ENCODE data around the gene RNF207.

Gene RNF207

DNA sequence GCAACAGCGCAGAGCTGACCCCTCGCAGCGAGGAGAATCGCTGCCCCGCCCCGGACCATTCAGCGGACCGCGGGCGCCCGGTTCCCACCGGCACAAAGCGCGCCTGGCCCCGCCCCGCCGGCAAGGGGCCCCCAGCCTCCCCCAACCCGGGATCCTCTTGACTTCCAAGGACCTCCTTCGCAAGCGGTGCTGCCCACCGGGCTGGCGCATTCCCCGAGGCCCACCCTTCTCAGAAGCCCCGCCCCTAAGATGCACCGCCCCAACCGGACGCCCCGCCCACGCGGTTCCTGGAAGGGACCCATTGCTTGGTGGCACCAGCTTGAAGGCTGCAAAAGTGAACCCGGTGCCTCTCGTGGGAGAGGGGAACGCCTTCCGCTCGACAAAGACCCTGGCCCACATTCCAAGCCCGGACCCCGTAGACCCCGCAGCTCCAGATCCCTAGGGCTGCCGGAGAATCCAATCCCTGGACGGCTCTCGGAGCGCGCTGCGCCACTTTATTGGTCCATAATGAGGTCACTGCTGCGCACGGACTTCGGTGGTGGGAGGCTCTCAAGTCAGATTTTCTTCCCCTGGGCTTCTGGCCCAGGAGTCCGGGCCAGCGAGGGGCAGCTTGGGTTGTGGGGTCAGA, 40.1 kb downstream of the RNF207 start:
- H3K4me3 ChIP-seq (replicated peaks; ENCODE audit: low read depth, low read length) = peak overlapping the region; percentile 14
- TF ChIP-seq, protein P1, sequence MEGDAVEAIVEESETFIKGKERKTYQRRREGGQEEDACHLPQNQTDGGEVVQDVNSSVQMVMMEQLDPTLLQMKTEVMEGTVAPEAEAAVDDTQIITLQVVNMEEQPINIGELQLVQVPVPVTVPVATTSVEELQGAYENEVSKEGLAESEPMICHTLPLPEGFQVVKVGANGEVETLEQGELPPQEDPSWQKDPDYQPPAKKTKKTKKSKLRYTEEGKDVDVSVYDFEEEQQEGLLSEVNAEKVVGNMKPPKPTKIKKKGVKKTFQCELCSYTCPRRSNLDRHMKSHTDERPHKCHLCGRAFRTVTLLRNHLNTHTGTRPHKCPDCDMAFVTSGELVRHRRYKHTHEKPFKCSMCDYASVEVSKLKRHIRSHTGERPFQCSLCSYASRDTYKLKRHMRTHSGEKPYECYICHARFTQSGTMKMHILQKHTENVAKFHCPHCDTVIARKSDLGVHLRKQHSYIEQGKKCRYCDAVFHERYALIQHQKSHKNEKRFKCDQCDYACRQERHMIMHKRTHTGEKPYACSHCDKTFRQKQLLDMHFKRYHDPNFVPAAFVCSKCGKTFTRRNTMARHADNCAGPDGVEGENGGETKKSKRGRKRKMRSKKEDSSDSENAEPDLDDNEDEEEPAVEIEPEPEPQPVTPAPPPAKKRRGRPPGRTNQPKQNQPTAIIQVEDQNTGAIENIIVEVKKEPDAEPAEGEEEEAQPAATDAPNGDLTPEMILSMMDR (IDR thresholded peaks at IDR 0.05; ENCODE audit: low read depth, low read length, missing control alignments) = no peak
- DNase-seq (ENCODE audit: extremely low read depth, low read depth) = no peak

DNA sequence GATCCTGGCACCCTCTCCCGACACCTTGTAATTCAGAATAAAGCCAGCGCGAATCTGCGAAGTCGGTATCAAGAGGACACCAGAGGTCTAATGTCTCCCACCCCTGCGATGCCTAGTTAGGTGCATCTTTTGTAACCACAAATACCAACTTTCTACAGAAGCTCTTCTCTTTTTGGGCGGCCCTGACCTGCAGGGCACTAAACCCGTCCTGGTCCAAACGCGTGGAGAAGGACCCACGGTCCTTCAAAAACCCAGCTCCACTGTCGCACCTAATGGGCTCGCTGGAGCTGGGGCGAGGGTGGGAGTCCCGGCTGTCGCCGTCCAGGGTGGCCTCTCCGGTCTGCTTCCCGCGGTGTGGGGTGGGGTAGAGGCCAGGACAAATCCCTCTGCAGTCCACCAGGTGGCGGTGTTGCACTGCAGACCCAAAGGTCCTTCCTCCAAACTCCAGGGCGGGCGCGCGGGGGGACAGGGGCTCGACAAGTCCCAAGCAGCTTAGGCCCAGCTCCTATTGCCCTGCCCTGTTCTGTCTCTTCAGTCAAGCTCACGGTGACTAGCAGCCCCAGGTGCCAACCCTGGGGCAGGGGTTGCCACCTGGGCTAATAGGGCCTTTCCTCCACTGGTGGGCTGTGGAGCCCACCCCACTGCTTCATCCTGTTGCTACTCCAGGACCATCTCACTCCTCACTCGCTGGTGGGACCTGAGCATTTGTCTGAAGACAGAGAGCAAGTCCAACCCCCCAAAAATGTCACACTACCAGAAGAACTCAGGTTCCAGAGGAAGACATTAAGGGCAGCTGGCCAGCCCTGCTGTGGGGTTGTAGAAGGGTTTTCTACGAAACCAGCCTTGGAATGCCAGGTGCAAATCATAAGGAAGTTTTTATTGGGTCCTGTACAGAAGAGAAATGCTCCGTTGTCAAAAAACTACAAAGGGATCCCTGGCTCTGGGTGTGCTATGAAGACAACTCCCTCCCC, 40.9 kb downstream of the RNF207 start:
- no peak for DNase-seq (ENCODE audit: extremely low read depth, low read depth)
- no peak overlapping the region for H3K4me3 ChIP-seq (replicated peaks; ENCODE audit: low read depth, low read length)
- TF ChIP-seq, protein P1 (IDR thresholded peaks at IDR 0.05; ENCODE audit: low read depth, low read length, missing control alignments) = peak; percentile 80

DNA sequence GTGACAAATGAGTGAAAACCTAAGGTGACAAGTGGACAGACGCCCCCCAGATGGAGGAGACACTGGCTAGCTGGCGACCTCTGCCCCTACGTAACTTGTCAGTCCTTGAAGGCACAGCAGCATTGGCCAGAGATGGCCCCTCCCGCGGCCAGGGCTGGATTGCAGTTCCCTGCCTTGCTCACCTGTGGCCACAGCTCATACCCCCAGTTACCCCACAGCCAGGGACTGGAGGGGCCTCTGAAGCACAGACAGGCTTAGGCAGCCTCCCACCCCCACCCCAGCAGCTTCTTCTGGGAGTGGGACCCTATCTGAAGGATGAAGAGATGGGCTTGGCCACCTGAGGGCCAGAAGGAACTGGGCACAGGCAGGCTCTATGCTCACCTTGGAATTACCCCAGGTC, 41.7 kb downstream of the RNF207 start:
- DNase-seq (ENCODE audit: extremely low read depth, low read depth) = no peak
- TF ChIP-seq, protein P1 (IDR thresholded peaks at IDR 0.05; ENCODE audit: low read depth, low read length, missing control alignments) = no peak
- no peak overlapping the region for H3K4me3 ChIP-seq (replicated peaks; ENCODE audit: low read depth, low read length)

DNA sequence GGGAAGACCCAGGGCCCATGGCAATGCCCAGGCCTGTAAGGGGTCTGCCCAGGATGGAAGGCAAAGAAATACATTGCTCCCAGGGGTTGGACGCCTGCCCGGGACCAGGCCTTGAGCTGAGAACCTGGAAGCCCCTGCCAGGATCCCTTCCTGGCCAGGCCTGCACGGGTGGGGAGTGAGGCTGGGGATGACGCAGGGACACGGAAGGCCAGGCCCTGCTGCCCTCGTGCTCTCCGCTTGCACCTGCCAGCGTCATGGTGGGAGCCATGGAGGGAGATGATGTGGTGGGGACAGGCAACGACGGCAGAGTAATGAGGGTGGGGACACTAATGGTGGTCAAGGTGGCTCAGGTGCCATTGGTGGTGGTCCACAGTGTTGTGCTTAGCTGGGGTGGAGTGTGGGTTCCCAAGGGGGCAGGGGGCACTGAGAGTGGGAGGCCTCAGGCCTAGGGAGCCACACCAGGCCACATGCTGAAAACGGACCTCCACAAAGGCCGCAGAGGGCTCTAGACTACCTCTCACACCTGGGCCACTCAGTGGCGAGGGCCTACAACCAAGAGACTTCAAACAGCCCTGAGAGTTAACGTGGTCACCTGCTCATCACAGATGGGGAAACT, 42.4 kb downstream of the RNF207 start:
- TF ChIP-seq, protein P1 (IDR thresholded peaks at IDR 0.05; ENCODE audit: low read depth, low read length, missing control alignments) = no peak
- DNase-seq (ENCODE audit: extremely low read depth, low read depth) = no peak
- H3K4me3 ChIP-seq (replicated peaks; ENCODE audit: low read depth, low read length) = no peak overlapping the region

DNA sequence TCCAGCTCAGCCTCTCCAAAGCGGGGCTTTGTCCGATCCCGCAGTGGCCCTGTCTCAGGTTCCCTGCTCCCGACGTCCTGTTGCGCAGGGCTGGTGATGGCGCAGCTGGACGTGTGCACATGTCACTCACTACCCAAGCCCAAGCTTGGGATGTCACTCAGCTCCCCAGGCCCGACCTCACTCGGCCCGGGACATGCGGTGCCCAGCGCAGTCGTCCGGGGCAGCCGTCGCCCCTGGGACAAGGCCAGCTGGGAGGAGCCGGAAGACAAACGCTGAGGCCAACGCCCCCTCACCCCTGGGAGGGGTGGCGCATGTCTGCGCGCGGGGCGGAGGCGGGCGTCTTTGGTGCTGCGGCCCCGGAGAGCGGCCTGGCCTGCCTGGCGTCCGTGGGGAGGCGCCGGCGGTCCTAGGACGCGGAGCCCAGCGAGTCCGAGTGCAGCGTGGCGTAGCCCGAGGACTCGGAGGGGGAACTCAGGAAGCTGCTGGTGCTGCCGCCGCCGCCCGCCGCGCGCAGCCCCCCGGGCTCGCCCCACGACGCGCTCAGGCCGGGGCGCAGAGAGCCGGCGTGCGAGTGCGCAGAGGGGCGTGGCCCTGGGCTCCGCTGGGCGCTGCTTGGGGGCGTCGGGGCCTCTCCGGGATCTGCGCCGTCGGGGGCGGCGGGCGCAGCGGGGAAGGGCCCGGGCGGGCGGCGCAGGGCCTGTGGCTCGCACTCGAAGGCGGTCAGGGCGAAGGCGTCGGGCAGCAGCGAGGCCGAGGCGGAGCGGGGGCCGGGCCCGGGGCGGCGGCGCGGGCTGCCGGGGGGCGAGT, 43.2 kb downstream of the RNF207 start:
- TF ChIP-seq, protein P1 (IDR thresholded peaks at IDR 0.05; ENCODE audit: low read depth, low read length, missing control alignments) = no peak
- H3K4me3 ChIP-seq (replicated peaks; ENCODE audit: low read depth, low read length) = no peak overlapping the region
- no peak for DNase-seq (ENCODE audit: extremely low read depth, low read depth)

Measured in HFF-Myc (cell line).